H1 (cell line): ENCODE data around the gene MAPK8. TPM values are rescaled to one million over a fixed set of nuclear protein-coding genes. Genes with fewer than 3 reads are reported as not detected.
A peak's percentile ranks its signal among the peaks of the same experiment; 100 is the strongest.

Source experiments
- CTCF ChIA-PET: fragments of 300-600 bp; sonication (Branson Sonifier 250); formaldehyde crosslinking; loops from one replicate; lab custom pipeline; 2021; ENCODE audit not compliant: partially characterized antibody; lab: Charles Lee
- POLR2A ChIA-PET: fragments of 300-600 bp; sonication (Branson Sonifier 250); formaldehyde crosslinking; loops from one replicate; lab custom pipeline; 2021; ENCODE audit warnings: inconsistent platforms; ENCODE audit not compliant: partially characterized antibody; lab: Charles Lee
- DNase-seq, 2 experiments: peaks; one replicate each; pipeline versions ENCODE4 v3.0.0 to v3.0.0-alpha.2; 2010 to 2022; ENCODE audit warnings: low spot score in 2 of 2, low read depth in 1 of 2, mixed read lengths in 1 of 2
- FAIRE-seq: peaks from 2 replicates; lab custom pipeline; 2011; peaks lifted over from hg19 to GRCh38; lab: Jason Lieb, UNC
- H2AFZ ChIP-seq: 2 replicates; pipeline ENCODE4 v1.8.1; 2012; ENCODE audit warnings: low read length, inconsistent platforms
- H2AK5ac ChIP-seq: 2 replicates; pipeline ENCODE4 v1.6.1; 2013; ENCODE audit warnings: low read depth, low read length
- H2BK120ac ChIP-seq: replicated peaks from 2 replicates; pipeline ENCODE3; 2013; ENCODE audit warnings: low read depth, low read length, inconsistent platforms
- H2BK12ac ChIP-seq: 2 replicates; pipeline ENCODE4 v1.6.1; 2013; ENCODE audit warnings: low read depth, low read length
- H2BK15ac ChIP-seq: 2 replicates; pipeline ENCODE4 v1.6.1; 2013; ENCODE audit warnings: low read length
- H2BK20ac ChIP-seq: 2 replicates; pipeline ENCODE4 v1.6.1; 2013; ENCODE audit warnings: low read length
- H2BK5ac ChIP-seq: 2 replicates; pipeline ENCODE4 v1.6.1; 2013; ENCODE audit warnings: low read depth, low read length
- H3K14ac ChIP-seq: 2 replicates; pipeline ENCODE4 v1.6.1; 2013; ENCODE audit warnings: inconsistent platforms; ENCODE audit not compliant: insufficient read length
- H3K18ac ChIP-seq: 2 replicates; pipeline ENCODE4 v1.6.1; 2013; ENCODE audit warnings: low read length; ENCODE audit errors: extremely low read depth
- H3K23ac ChIP-seq: 2 replicates; pipeline ENCODE4 v1.6.1; 2013; ENCODE audit warnings: inconsistent platforms; ENCODE audit not compliant: insufficient read length
- H3K23me2 ChIP-seq: 2 replicates; pipeline ENCODE4 v1.6.1; 2013; ENCODE audit warnings: low read depth, low read length
- H3K27ac ChIP-seq: 2 replicates; pipeline ENCODE4 v1.6.1; 2011; ENCODE audit warnings: low read depth, low read length, inconsistent platforms
- H3K27me3 ChIP-seq, 4 experiments: replicated peaks in 1 of 4; 1 replicate in 1 of 4; 2 replicates in 3 of 4; pipeline versions ENCODE4 v1.6.1 to v1.8.1; 2011 to 2013; ENCODE audit warnings: low read length in 3 of 4, mild to moderate bottlenecking in 3 of 4, inconsistent platforms in 2 of 4, mixed read lengths in 2 of 4, moderate library complexity in 1 of 4; ENCODE audit not compliant: control insufficient read depth in 3 of 4, insufficient read depth in 3 of 4; ENCODE audit errors: extremely low read depth in 1 of 4
- H3K36me3 ChIP-seq, 4 experiments: 2 replicates each; pipeline versions ENCODE4 v1.6.1 to v1.8.1; 2011 to 2013; ENCODE audit warnings: mild to moderate bottlenecking in 4 of 4, low read length in 3 of 4, moderate library complexity in 2 of 4, control low read depth in 1 of 4, inconsistent platforms in 1 of 4; ENCODE audit not compliant: insufficient read depth in 4 of 4, control insufficient read depth in 2 of 4
- H3K4ac ChIP-seq: replicated peaks from 2 replicates; pipeline ENCODE3; 2013; ENCODE audit warnings: low read length, low read depth, mixed read lengths, inconsistent platforms; ENCODE audit not compliant: insufficient read length
- H3K4me1 ChIP-seq, 4 experiments: replicated peaks in 1 of 4; 1 replicate in 1 of 4; 2 replicates in 3 of 4; pipeline versions ENCODE4 v1.6.1 to v1.8.1; 2011 to 2013; ENCODE audit warnings: low read length in 3 of 4, inconsistent platforms in 2 of 4, mixed read lengths in 1 of 4; ENCODE audit not compliant: insufficient read depth in 4 of 4, control insufficient read depth in 3 of 4
- H3K4me2 ChIP-seq, 2 experiments: 2 replicates each; pipeline versions ENCODE4 v1.6.1 to v1.8.1; 2011 to 2013; ENCODE audit warnings: low read depth in 2 of 2, low read length in 2 of 2, control low read depth in 1 of 2, inconsistent platforms in 1 of 2, mild to moderate bottlenecking in 1 of 2; ENCODE audit not compliant: insufficient read depth in 1 of 2
- H3K4me3 ChIP-seq, 4 experiments: fragments of 200-600, 300-600 bp in 1 of 4; sonication (generic), shearing (Covaris generic), sonication (Bioruptor Twin) in 1 of 4; 2 replicates each; pipeline versions ENCODE4 v1.5.1 to v1.8.1; 2011 to 2016; ENCODE audit warnings: low read length in 4 of 4, low read depth in 3 of 4, control low read depth in 2 of 4, inconsistent platforms in 2 of 4, mild to moderate bottlenecking in 2 of 4, mixed read lengths in 1 of 4, moderate library complexity in 1 of 4; ENCODE audit not compliant: insufficient read depth in 2 of 4; ENCODE audit errors: extremely low read depth in 1 of 4
- H3K56ac ChIP-seq: replicated peaks from 2 replicates; pipeline ENCODE3; 2013; ENCODE audit warnings: low read depth, mild to moderate bottlenecking, mixed read lengths, low read length, inconsistent platforms; ENCODE audit not compliant: insufficient read length
- H3K79me1 ChIP-seq: 2 replicates; pipeline ENCODE4 v1.6.1; 2013; ENCODE audit warnings: low read depth, low read length, control low read depth
- H3K79me2 ChIP-seq, 2 experiments: 2 replicates each; pipeline versions ENCODE4 v1.6.1 to v1.8.1; 2012 to 2013; ENCODE audit warnings: low read length in 2 of 2, mild to moderate bottlenecking in 2 of 2, inconsistent platforms in 1 of 2; ENCODE audit not compliant: insufficient read depth in 2 of 2, control insufficient read depth in 1 of 2
- H3K9ac ChIP-seq, 4 experiments: replicated peaks in 1 of 4; 1 replicate in 1 of 4; 2 replicates in 3 of 4; pipeline versions ENCODE4 v1.6.1 to v1.8.1; 2011 to 2013; ENCODE audit warnings: low read depth in 3 of 4, low read length in 3 of 4, control low read depth in 2 of 4, mild to moderate bottlenecking in 2 of 4, moderate library complexity in 2 of 4, inconsistent platforms in 1 of 4; ENCODE audit errors: extremely low read depth in 1 of 4
- H3K9me3 ChIP-seq, 2 experiments: 2 replicates each; pipeline versions ENCODE4 v1.6.1 to v1.8.1; 2012 to 2013; ENCODE audit warnings: mild to moderate bottlenecking in 2 of 2, moderate library complexity in 2 of 2, control low read depth in 1 of 2, inconsistent platforms in 1 of 2, low read depth in 1 of 2, low read length in 1 of 2, mixed read lengths in 1 of 2; ENCODE audit not compliant: insufficient read depth in 2 of 2
- H4K20me1 ChIP-seq, 2 experiments: replicated peaks in 1 of 2; 2 replicates each; pipeline versions ENCODE3 to v1.8.1; 2011 to 2013; ENCODE audit warnings: inconsistent platforms in 2 of 2, low read length in 2 of 2, mild to moderate bottlenecking in 1 of 2; ENCODE audit not compliant: insufficient read depth in 2 of 2, control insufficient read depth in 1 of 2
- H4K5ac ChIP-seq: 2 replicates; pipeline ENCODE4 v1.6.1; 2013; ENCODE audit warnings: low read length, low read depth, mixed read lengths, inconsistent platforms; ENCODE audit not compliant: insufficient read length
- H4K8ac ChIP-seq: 2 replicates; pipeline ENCODE4 v1.8.0; 2013; ENCODE audit warnings: mild to moderate bottlenecking, moderate library complexity, low read length, inconsistent platforms; ENCODE audit not compliant: insufficient read depth; ENCODE audit errors: extremely low read depth
- H4K91ac ChIP-seq: replicated peaks from 2 replicates; pipeline ENCODE3; 2013; ENCODE audit warnings: low read length, mixed read lengths, inconsistent platforms; ENCODE audit not compliant: insufficient read length
- WGBS, 2 experiments: shearing (Covaris generic) in 1 of 2; methylation state at CpG; one replicate each; pipeline versions ENCODE4 v1.1.6 to v1.1.7; 2013 to 2015; ENCODE audit warnings: low lambda C conversion rate in 2 of 2, mixed read lengths in 2 of 2, inconsistent platforms in 1 of 2, low coverage in 1 of 2, missing lambda C conversion rate in 1 of 2; ENCODE audit not compliant: insufficient replicate concordance in 2 of 2, insufficient coverage in 1 of 2, insufficient read length in 1 of 2; ENCODE audit errors: extremely low coverage in 1 of 2, missing lambda C conversion rate in 1 of 2; 5-methylcytosine and 5-hydroxymethylcytosine counted together
- polyA plus RNA-seq, 7 experiments: library from polyadenylated mRNA; depleted of rRNA in 3 of 7; stranded (reverse) in 5 of 7; unstranded in 2 of 7; fragments of >200 nt in 5 of 7; fragments of 200-250 nt in 2 of 7; gene quantifications; 1 replicate in 5 of 7; 2 replicates in 1 of 7; 4 replicates in 1 of 7; pipeline versions ENCODE4 v1.2.1 to v1.2.3, GENCODE V29; 2011 to 2013; ENCODE audit warnings: missing spikeins in 2 of 7, mixed read lengths in 2 of 7
- total RNA-seq: library from RNA; stranded (reverse); fragmentation: NEBNext Ultra II Directional; extraction: Animal tissue kit (Norgen Biotek cat#: 25700); gene quantifications from 2 replicates; pipeline ENCODE4 v1.2.1, GENCODE V29; 2021

The MAPK8 gene
- total and polyA plus RNA-seq, 2 of the 8 experiments (the other 6 are each of a cell fraction or from before 2014, with no cell fraction given) = 23.3 to 71.3 TPM

GRCh38 chr10:48470115-48470892 is 163.8 kb downstream of the MAPK8 start:
- Histone ChIP-seq H3K27ac (no peak overlapping the region), H3K36me3 (no peaks in the 10 kb centered on the region), H3K56ac (no peak overlapping the region), H3K18ac (no peak overlapping the region; the same call in 1 of the 2 replicates), H3K23ac (no peak overlapping the region), H2BK120ac (no peak overlapping the region), H2AK5ac (no peak overlapping the region), H4K20me1 (peaks cover 0 to 3% of the 10 kb centered on the region in 2 experiments), H3K23me2 (peaks cover 4% of the 10 kb centered on the region; the same call in 1 of the 2 replicates), H3K14ac (no peak overlapping the region), H3K9ac (no peak overlapping the region), H3K79me2 (no peaks in the 10 kb centered on the region), H2AFZ (no peak overlapping the region), H2BK5ac (no peak overlapping the region), H3K79me1 (no peaks in the 10 kb centered on the region), H3K4me2 (no peak overlapping the region), H4K8ac (no peak overlapping the region), H4K91ac (no peak overlapping the region), H2BK20ac (peak overlapping the region; percentile 61; the same call in 1 of the 2 replicates), H3K4me3 (no peak overlapping the region), H3K9me3 (no peaks in the 10 kb centered on the region), H4K5ac (no peak overlapping the region), H3K4ac (no peak overlapping the region), H2BK12ac (no peak overlapping the region; the same call in 1 of the 2 replicates), H2BK15ac (no peak overlapping the region), H3K27me3 (peaks cover 0 to 12% (median 8%) of the 10 kb centered on the region in 4 experiments; a peak in 4 of 7 replicates), H3K4me1 (peaks cover 3 to 22% (median 15%) of the 10 kb centered on the region in 4 experiments; a peak in 6 of 7 replicates)
- CTCF ChIA-PET = interaction anchor here (0.6 to 3.5 kb wide), 17 partner anchors 9 to 188 kb away, joined by 3 to 15 read pairs (median 4); no protein-coding TSS in a partner anchor
- POLR2A ChIA-PET = interaction anchor here (0.8 kb wide), 1 partner anchor 33 kb away, joined by 3 read pairs; no protein-coding TSS in a partner anchor
- DNase-seq (peak in 1 of 2 experiments; percentile 48), FAIRE-seq (no peak)
- 71% methylated on average over 5 of the region's 5 CpGs; no CpG with 5 or more reads in 1 of the 2 experiments for WGBS, 2 experiments
